ENCODE data around the gene TNF.

The TNF gene

DNA sequence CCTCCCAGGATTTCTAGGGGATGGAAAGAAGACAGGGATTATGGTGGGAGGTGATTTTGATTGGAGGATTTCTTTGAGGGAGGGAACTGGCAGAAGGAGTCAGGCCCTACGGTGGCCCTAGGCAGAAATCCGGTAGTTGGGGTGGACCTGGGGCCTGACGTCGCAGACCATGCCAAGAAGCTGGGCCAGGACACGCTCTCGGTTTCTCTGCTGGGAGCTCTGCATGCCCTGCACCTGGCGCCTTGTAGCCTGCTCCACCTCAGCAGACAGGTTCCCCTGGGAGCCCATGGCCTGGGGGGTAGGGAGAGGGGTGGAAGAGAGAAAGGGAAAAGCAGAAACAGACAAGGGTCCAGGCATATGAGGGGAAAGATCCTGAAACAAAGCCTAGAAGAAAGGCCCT lies 30.1 kb upstream of the TNF start:
- DNase-seq = no peak

DNA sequence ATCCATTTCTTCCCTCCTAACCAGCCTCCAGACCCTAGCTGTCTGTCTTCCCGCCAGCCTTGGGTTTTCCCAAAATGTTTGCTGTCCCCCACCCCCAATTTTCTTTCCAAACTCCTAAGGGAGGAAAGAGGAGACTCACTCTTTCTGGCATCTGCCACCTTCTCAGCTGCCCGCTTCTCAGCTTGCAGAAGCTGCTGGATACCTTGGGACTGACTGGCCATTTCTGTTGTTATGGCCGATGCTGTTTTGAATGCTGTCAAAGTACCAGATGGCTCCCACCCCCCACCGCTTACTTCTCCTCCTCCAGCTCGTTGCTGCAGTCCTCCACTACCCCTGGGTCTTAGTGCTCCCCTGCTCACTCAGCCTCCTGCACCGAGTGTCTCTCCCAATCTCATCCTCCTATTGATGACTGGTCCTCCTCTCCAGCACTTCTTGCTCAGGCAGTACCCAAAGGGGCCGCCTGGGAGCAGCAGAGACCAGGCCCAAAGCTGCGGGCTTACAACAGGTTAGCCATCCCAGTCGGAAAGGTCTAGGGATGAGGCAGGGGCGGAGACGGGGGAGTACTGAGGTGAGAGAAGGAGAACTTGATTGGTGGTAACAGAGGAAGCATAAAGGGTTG lies 28.9 kb upstream of the TNF start, which contains the start of gene ATP6V1G2:
TSS of gene ATP6V1G2 (minus strand) at position 270 of the 619 bp plus-strand sequence. CDS start at position 221, 49 bp downstream.
- peak; percentile 84 to 89 for DNase-seq

DNA sequence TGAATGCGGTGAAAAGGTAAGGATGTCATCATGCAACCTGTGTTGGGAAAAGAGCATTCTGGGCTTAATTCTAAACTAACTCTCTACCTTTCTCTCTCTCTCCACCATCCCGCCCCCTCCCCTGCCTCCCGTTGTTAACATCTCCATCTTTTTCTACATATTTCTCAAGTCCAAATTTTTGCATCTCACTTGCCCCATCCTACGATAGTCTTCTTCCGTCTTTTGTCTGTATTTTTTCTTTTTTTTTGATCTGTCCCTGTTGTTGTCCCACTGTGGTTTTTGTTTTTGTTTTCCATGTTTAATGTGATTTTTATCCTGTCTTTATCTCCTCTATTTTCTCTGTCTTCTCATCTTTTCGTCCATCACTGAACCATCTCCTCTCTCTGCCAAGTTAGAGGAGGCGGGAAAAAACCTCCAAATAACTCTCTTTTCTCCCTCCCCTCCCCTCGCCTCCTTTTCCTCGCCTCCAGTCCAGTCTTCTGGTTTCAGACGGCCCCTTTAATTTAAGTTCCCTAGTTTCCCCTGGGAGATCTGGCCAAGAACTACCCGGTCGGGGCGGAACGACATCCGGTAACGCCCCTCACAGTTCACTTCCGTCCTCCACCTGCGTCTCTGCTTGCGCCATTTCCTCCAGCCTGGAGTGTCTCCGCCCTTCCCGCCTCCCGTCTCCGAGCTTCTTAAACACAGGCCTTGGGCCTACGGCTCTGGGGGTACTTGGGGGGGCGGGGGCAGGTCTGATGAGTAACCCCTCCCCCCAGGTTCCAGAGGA lies 28.2 kb upstream of the TNF start, which contains the start of gene NFKBIL1:
TSS of gene NFKBIL1 (plus strand) at position 651 of the 769 bp plus-strand sequence. CDS start at position 738, 87 bp downstream.
- peak; percentile 93 to 94 for DNase-seq

DNA sequence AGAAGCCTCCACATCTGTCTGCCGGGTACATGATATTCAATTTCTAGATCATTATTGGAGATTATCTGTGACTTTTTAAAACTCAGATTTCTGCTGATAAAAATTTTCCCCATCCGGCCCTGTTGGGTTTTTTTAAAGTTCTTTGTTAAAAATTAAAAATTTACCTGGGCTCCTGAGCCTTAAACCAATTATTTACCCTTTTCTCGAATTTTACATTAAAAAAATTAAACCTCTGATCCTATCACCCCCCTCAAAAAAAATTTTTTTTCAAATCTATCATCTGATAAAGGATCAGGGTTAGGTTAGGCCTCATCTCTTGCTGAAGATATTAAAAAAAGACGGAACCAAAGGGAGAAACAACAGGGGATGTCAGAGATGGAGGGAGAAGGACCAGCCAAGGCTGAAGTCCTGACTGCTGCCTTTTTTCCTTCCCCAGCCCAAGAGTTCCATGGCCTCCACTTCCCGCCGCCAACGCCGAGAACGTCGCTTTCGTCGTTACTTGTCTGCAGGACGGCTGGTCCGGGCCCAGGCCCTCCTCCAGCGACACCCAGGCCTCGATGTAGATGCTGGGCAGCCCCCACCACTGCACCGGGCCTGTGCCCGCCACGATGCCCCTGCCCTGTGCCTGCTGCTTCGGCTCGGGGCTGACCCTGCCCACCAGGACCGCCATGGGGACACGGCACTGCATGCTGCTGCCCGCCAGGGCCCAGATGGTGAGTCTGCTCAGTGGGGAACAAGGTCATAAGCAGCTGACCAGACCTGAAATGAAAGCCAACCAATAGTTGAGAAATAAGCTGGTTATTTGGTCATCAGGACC lies 27.4 kb upstream of the TNF start:
- DNase-seq = no peak

DNA sequence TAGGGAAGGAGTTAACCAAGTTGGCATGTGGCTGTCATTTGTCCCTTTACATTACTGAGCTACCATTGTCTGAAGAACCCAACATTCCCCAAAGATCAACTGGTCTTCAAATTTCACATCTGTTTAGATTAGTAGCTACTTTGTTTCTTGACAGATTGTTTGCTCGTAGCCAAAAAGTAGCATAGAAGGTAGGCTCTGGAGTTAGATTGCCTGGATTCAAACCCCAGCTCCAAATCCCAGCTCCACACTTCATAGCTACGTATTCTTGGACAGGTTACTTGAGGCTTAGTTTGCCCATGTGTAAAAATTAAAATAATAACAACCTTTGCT lies 26.9 kb upstream of the TNF start:
- DNase-seq = no peak

DNA sequence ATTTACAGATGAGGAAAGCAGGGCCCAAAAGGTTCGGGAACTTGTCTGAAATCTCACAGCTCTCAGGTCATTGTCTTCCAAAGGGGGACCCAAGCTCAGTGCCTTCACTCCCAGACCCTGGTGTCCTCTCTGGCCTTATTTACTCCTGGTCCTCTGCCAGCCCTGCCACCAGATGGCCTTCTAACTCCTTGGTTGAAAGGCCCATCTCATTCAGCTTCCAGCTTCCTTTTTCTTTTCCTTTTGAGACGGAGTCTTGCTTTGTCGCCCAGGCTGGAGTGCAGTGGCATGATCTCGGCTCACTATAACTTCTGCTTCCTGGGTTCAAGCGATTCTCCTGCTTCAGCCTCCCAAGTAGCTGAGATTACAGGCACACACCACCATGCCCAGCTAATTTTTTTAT lies 24.0 kb upstream of the TNF start:
- peak; percentile 77 to 79 for DNase-seq

DNA sequence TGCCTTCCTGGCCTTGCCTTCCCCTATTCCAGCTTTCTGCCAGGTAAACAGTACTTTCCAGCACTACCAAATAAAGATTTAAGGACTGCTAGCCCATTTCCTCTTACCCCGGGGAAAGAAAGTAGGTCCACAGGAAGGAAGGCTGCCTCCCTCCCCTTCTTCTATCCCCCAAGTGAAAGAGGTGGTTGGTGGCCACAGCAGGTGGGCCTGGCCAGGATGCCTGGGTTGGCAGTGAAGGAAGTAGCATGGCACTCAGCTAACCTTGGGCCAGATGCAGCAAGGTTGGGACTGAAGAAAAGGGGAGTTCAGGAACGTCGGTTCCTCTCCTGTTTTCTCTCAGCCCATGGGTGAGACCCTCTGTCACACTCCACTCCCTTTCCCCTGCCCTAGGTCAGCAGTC lies 19.1 kb upstream of the TNF start:
- no peak for DNase-seq

DNA sequence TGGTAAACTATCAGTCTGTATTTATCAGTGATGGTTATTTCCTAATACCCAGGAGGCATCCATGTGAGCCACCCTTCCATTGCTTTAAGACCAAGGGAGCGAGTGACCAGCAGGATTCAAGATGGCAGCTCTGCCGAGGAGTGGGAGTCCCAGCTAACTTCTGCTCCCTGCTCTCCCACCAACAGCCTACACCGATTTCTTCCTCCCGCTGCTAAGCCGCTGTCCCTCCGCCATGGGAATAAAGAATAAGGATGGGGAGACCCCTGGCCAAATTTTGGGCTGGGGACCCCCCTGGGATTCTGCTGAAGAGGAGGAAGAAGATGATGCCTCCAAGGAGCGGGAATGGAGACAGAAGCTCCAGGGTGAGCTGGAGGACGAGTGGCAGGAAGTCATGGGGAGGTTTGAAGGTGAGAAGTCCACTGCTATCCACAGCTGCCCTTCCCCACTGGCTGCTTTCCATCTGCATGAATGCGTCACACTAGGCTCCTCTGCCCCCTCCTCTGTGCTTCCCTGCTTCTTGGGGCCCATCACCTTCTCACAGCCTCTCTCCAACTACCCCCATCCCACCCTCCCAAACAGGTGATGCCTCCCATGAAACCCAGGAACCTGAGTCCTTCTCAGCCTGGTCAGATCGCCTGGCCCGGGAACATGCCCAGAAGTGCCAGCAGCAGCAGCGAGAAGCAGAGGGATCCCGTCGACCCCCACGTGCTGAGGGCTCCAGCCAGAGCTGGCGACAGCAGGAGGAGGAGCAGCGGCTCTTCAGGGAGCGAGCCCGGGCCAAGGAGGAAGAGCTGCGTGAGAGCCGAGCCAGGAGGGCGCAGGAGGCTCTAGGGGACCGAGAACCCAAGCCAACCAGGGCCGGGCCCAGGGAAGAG lies 17.7 kb upstream of the TNF start:
- no peak for DNase-seq

DNA sequence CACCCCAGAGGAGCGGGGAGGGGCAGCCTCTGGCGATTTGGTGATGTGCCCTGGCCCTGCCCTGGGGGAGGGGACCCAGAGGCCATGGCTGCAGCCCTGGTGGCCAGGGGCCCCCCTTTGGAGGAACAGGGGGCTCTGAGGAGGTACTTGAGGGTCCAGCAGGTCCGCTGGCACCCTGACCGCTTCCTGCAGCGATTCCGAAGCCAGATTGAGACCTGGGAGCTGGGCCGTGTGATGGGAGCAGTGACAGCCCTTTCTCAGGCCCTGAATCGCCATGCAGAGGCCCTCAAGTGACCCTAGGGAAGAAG lies 17.1 kb upstream of the TNF start:
- DNase-seq = no peak

DNA sequence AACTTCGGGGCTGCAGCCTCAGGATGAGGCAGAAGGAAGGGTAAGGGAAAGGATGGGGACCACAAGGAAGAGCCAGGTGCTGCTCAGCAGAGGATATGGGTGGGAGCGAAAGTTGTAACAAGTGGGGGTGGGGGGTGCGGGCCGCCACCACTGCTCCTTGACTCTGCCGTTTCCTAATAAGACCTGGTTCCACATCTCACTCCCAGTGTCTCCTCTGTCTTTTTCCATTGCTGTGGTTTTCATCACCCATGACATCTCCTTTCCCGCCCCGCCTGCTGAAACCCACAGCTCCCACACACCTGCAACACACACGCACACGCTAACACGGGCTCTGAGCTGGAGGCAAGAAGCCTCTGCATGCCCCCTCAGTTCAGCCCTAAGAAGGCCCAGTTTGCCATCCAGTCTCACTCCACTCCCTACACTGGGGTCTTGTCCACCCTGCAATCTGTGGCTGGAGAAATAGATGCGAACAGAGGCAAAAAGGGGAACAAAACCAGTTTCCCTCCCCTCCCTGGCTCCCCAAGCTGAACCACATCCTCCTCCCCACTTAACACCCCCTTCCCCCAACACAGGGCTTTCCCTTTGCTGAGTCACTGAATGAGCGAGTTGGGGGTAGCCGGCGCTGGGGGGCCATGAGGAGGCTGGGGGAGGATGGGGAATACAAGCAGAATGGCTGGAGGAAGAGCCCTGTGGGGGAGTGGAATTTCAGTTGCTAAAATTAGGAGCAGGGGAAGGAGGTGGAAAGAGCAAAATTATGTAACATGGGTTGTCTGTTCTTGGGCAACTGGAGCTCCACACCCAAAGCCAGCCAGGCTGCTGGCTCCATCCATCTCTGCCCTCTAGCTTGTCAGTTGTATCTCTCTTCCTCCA lies 16.5 kb upstream of the TNF start:
- peak; percentile 74 to 78 for DNase-seq

DNA sequence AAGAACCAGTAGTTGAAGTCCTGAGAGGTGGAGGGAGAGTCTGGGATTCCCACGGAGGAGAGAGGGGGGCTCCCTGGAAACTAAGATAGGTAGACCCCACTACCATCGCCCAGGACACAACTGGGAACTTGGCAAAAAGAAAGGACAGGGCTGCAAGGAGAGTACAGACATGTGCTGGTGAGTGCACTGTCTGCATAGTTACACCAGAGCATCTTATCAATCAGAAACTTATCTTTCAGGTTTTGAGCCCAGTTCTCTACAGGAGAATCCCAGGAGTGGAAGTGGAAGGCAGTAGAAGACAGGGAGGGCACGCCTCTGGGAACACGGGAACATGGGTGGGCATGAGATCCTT lies 15.8 kb upstream of the TNF start:
- DNase-seq = no peak

DNA sequence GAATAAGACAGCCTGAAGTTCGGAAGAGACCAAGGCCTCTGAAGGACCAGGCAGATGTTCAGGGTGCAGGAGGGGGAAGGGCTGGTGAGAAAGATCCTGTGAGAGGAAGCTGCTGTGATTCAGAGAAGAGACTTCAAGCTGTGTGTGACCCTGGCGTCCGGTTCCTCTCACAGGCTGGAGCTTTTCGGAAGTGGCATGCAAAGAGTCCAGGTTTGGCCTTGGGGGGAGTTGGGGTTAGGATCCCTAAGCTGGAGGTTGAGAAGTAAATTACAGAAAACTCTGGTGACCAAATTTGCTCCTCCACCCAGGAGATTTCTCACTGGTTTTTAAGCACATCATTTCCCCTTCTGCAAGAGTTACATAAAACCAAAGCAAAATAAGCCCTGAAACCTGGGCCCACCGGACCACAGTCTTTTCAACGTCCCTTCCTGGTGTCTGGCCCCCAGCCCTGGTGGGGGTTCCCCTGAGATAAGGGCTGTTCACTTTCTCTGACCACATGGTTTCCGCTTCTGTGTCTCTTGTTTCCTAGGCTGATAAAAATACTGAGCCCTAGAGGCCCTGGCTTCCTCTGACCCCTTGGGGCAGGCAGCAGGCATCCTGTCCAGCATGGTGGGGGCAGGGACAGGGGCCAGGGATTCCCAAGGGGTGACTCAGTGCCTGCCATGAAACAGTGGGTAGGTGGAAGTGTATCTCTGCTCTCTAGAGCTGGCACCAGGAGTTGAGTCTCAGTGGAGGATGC lies 15.2 kb upstream of the TNF start:
- peak; percentile 67 to 77 for DNase-seq

DNA sequence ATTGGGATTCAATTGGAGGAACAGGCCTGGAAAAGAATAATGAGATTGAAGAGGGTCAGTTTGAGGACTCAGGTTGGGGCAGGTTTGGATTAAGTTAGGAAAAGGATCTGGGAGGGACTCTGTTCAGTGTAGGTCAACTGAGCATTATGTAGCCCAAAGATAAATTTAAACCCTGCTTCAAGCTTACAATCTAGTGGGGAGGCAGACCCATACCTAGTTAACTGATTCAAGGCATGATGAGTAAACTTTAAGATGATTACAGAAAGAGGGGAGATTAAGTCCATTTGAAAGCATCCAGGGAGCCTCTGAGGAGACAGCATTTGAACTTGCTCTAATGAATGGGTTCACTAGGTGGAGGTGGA lies 14.7 kb upstream of the TNF start:
- no peak for DNase-seq

DNA sequence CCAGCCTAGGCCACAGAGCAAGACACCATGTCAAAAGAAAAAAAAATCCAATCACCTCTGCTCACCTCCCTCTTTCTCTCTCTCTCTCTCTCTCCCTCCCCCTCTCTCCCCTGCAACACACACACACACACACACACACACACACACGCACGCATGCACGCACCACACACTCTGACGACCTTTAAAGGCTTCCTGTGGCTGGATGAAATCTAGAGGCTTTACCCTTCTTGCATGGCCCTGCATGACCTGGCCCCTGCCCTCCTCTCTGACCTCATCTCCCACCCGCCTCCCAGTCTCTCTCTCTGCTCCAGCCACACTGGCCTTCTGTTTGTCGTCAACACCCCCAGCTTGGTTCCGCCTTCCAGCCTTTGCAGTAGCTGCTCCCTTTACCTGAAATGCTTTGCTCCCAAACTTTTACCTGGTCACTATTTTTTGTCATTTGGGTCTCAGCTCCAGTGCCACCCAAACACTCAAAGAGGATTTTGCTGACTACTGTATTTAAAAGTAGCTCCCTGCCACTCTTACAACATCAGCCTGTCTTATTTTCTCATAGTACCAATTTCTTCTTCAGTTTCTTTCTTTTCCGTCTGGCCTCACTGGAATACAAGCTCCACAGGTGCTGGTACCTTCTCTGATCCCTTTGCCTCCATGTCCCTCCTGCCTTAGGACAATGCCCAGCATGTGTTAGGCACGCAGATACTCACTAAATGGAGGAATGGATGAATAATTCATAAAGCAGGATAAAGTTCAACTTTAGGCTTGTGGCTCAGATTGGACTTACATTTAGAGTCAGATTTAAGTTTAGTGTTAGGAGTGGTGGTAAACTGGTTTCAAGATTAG lies 7.6 kb upstream of the TNF start:
- peak in 1 of 2 donors; percentile 61 for DNase-seq

DNA sequence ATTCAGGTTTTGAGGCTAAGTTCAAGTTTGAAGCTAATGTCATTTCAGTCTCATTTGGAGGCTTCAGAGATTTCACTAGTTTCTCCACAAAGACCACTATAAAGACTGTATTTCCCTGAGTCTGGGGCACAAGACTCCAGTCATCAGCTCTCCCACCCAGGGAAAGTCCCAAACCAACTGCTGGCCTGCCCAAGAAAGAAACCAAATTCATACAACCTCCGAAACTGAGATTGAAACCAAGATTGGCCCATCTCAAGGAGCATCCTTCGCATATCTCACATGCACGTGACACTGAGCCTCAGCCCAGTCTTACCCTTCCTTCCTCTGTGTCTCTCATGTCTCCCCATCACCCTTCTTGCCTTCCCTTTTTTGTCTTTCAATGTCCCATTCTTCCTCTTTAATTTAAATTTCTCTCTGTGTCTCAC lies 6.8 kb upstream of the TNF start:
- peak; percentile 81 to 89 for DNase-seq

DNA sequence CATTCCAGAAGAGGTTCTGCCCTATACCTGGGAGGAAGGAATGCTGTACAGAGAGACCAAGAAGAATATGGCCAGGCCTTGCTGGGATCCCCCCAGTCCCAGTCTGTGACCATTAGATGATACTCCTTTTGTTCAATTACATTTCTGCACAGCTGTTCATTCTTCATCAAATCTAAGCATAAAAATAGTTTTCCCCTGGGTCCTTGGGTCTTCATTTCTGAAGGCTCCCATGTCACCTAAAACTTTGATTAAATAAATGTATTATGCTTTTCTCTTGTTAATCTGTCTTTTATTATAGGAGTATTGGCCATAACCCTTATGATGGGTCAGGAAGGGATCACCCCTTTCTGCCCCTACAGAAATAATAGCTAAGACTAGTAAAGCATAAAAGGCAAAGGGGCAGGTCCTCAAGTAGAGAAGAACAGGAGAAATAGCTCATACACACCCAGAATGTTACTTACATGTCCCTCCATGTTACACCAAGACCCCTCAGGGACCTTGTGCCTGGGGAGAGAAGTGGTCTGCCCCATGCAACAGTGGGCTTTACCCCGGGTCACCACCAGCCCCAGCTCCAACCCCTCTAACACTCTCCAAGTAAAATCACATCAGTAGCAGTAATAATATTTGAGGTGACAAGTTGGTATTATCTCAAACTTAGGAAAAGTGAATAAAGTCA lies 5.4 kb upstream of the TNF start:
- no peak for DNase-seq

DNA sequence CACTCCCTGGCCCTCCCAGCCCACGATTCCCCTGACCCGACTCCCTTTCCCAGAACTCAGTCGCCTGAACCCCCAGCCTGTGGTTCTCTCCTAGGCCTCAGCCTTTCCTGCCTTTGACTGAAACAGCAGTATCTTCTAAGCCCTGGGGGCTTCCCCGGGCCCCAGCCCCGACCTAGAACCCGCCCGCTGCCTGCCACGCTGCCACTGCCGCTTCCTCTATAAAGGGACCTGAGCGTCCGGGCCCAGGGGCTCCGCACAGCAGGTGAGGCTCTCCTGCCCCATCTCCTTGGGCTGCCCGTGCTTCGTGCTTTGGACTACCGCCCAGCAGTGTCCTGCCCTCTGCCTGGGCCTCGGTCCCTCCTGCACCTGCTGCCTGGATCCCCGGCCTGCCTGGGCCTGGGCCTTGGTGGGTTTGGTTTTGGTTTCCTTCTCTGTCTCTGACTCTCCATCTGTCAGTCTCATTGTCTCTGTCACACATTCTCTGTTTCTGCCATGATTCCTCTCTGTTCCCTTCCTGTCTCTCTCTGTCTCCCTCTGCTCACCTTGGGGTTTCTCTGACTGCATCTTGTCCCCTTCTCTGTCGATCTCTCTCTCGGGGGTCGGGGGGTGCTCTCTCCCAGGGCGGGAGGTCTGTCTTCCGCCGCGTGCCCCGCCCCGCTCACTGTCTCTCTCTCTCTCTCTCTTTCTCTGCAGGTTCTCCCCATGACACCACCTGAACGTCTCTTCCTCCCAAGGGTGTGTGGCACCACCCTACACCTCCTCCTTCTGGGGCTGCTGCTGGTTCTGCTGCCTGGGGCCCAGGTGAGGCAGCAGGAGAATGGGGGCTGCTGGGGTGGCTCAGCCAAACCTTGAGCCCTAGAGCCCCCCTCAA lies 3.1 kb upstream of the TNF start, which contains the start of gene LTA:
TSS of gene LTA (plus strand) at position 249 of the 871 bp plus-strand sequence. CDS start at position 703, 454 bp downstream.
- DNase-seq = peak; percentile 78 to 89
